ENCODE results near the gene LRMDA.

GRCh38 chr10:76009531-76009930 is 578.1 kb downstream of the LRMDA start:
- TF ChIP-seq, protein P1, sequence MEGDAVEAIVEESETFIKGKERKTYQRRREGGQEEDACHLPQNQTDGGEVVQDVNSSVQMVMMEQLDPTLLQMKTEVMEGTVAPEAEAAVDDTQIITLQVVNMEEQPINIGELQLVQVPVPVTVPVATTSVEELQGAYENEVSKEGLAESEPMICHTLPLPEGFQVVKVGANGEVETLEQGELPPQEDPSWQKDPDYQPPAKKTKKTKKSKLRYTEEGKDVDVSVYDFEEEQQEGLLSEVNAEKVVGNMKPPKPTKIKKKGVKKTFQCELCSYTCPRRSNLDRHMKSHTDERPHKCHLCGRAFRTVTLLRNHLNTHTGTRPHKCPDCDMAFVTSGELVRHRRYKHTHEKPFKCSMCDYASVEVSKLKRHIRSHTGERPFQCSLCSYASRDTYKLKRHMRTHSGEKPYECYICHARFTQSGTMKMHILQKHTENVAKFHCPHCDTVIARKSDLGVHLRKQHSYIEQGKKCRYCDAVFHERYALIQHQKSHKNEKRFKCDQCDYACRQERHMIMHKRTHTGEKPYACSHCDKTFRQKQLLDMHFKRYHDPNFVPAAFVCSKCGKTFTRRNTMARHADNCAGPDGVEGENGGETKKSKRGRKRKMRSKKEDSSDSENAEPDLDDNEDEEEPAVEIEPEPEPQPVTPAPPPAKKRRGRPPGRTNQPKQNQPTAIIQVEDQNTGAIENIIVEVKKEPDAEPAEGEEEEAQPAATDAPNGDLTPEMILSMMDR (IDR thresholded peaks at IDR 0.05; ENCODE audit: borderline replicate concordance, extremely low read depth, low read length, poor library complexity, severe bottlenecking) = no peak
- no peak for TF ChIP-seq EZH2 (IDR thresholded peaks at IDR 0.05; ENCODE audit: borderline replicate concordance, low read depth, low read length, severe bottlenecking)

Measured in DND-41 (cell line).